ENCODE data around the gene PHF3.

PHF3 gene

GRCh38 chr6:63643862-63644261, 8.3 kb downstream of the PHF3 start:
- DNase-seq = no peak

GRCh38 chr6:63644668-63645326, 9.2 kb downstream of the PHF3 start:
- peak in 2 of 58 donors; percentile 4 to 5 for DNase-seq

- no peak for DNase-seq
These were observed 13.7 kb downstream of the PHF3 start for GRCh38 chr6:63649269-63649668.

GRCh38 chr6:63649847-63650265, 14.3 kb downstream of the PHF3 start:
- DNase-seq = no peak

GRCh38 chr6:63652980-63653379, 17.4 kb downstream of the PHF3 start:
- DNase-seq = no peak

- DNase-seq = peak in 2 of 58 donors; percentile 2 to 23
These were observed 25.2 kb downstream of the PHF3 start for GRCh38 chr6:63660757-63661156.

GRCh38 chr6:63661769-63662168, 26.2 kb downstream of the PHF3 start:
- DNase-seq = no peak

- no peak for DNase-seq
These were observed 27.7 kb downstream of the PHF3 start for GRCh38 chr6:63663147-63663955.

- DNase-seq = no peak
These were observed 28.3 kb downstream of the PHF3 start for GRCh38 chr6:63663956-63664281.

GRCh38 chr6:63671098-63671754, 35.6 kb downstream of the PHF3 start:
- DNase-seq = no peak

GRCh38 chr6:63672582-63673129, 37.1 kb downstream of the PHF3 start:
- no peak for DNase-seq

- DNase-seq = no peak
These were observed 38.1 kb downstream of the PHF3 start for GRCh38 chr6:63673692-63674091.

- no peak for DNase-seq
These were observed 39.0 kb downstream of the PHF3 start for GRCh38 chr6:63674635-63675034.

GRCh38 chr6:63675138-63675537, 39.5 kb downstream of the PHF3 start:
- no peak for DNase-seq

- no peak for DNase-seq
These were observed 41.0 kb downstream of the PHF3 start for GRCh38 chr6:63676412-63677114.

GRCh38 chr6:63677282-63677681, 41.7 kb downstream of the PHF3 start:
- no peak for DNase-seq

- DNase-seq = no peak
These were observed 47.5 kb downstream of the PHF3 start for GRCh38 chr6:63683071-63683603.

- DNase-seq = no peak
These were observed 50.1 kb downstream of the PHF3 start for GRCh38 chr6:63685446-63686379.

GRCh38 chr6:63689421-63689820, 53.8 kb downstream of the PHF3 start:
- DNase-seq = no peak

- no peak for DNase-seq
These were observed 54.6 kb downstream of the PHF3 start for GRCh38 chr6:63690221-63690620.
